K562 (cell line): ENCODE results near the gene HCRTR1. TPM values are rescaled to one million over a fixed set of nuclear protein-coding genes. Genes with fewer than 3 reads are reported as not detected.

ENCODE experiments used
- ATAC-seq: fragments of 200-7000 bp; cut with Tn5 transposase; 3 replicates; pipeline ENCODE4 v1.9.1; 2020; ENCODE audit warnings: moderate library complexity
- BruUV-seq: library from RNA; stranded (reverse); fragments of 400-500 nt; replicated peaks from 2 replicates; lab custom pipeline; 2021; lab: Mats Ljungman, UMichigan
- CTCF ChIA-PET: fragments of 300-600 bp; formaldehyde crosslinking; extraction: SDS; loops from one replicate; lab custom pipeline; 2021; ENCODE audit warnings: low intra/inter-chr PET ratio; lab: Yijun Ruan, JAX
- POLR2A ChIA-PET: fragments of 300-600, 350-650 bp; sonication (Branson Sonifier 250); formaldehyde crosslinking; extraction: SDS; loops from one replicate; lab custom pipeline; 2021; ENCODE audit warnings: antibody characterized with exemption, inconsistent platforms; lab: Yijun Ruan, JAX
- DNase-seq, 4 experiments: peaks; one replicate each; pipeline versions ENCODE4 v3.0.0 to v3.0.0-alpha.2; 2011 to 2018; ENCODE audit warnings: low spot score in 3 of 4, mixed read lengths in 3 of 4; ENCODE audit errors: extremely low read depth in 1 of 4
- FAIRE-seq: peaks from 2 replicates; lab custom pipeline; 2011; peaks lifted over from hg19 to GRCh38; lab: Jason Lieb, UNC
- H2AFZ ChIP-seq: 2 replicates; pipeline ENCODE4 v1.6.0; 2011; ENCODE audit warnings: low read depth, low read length, control low read depth, inconsistent platforms
- H3K27ac ChIP-seq: fragments of 200-600 bp; 3 replicates; pipeline ENCODE4 v1.8.0; 2011; ENCODE audit warnings: low read depth, mild to moderate bottlenecking, control low read depth, inconsistent platforms, low read length, moderate library complexity, mixed read lengths; ENCODE audit errors: extremely low read depth
- H3K27me3 ChIP-seq, 2 experiments: fragments of 300-600 bp in 1 of 2; 2 replicates in 1 of 2; 3 replicates in 1 of 2; pipeline versions ENCODE4 v1.6.0 to v1.8.0; 2011; ENCODE audit warnings: inconsistent platforms in 2 of 2, low read length in 2 of 2, mild to moderate bottlenecking in 1 of 2, mixed read lengths in 1 of 2, moderate library complexity in 1 of 2; ENCODE audit not compliant: control insufficient read depth in 2 of 2, insufficient read depth in 2 of 2
- H3K36me3 ChIP-seq: fragments of 300-600 bp; 3 replicates; pipeline ENCODE4 v1.8.0; 2011; ENCODE audit warnings: mild to moderate bottlenecking, low read length, inconsistent platforms; ENCODE audit not compliant: control insufficient read depth, insufficient read depth
- H3K4me1 ChIP-seq, 2 experiments: fragments of 200-600 bp in 1 of 2; replicated peaks in 1 of 2; 2 replicates in 1 of 2; 3 replicates in 1 of 2; pipeline versions ENCODE4 v1.5.1 to v1.8.0; 2011; ENCODE audit warnings: inconsistent platforms in 2 of 2, low read length in 2 of 2, mild to moderate bottlenecking in 1 of 2, mixed read lengths in 1 of 2, moderate library complexity in 1 of 2; ENCODE audit not compliant: control insufficient read depth in 2 of 2, insufficient read depth in 2 of 2
- H3K4me2 ChIP-seq: 2 replicates; pipeline ENCODE4 v1.6.1; 2011; ENCODE audit warnings: low read length, control low read depth, inconsistent platforms, mixed read lengths; ENCODE audit not compliant: insufficient read depth
- H3K4me3 ChIP-seq: fragments of 200-600 bp; sonication (generic), shearing (Covaris generic); 2 replicates; pipeline ENCODE4 v1.5.1; 2016; ENCODE audit warnings: control low read depth, inconsistent platforms
- H3K79me2 ChIP-seq: fragments of 200-600 bp; 3 replicates; pipeline ENCODE4 v1.8.0; 2011; ENCODE audit warnings: low read length, inconsistent platforms; ENCODE audit not compliant: control insufficient read depth, insufficient read depth
- H3K9ac ChIP-seq, 2 experiments: 2 replicates each; pipeline versions ENCODE4 v1.6.0 to v1.6.1; 2011; ENCODE audit warnings: low read depth in 2 of 2, low read length in 2 of 2, control low read depth in 1 of 2, inconsistent platforms in 1 of 2, mild to moderate bottlenecking in 1 of 2, mixed read lengths in 1 of 2; ENCODE audit not compliant: insufficient read depth in 1 of 2
- H3K9me1 ChIP-seq: one replicate; pipeline ENCODE4 v1.6.0; 2011; ENCODE audit warnings: inconsistent platforms, mild to moderate bottlenecking, low read length, moderate library complexity; ENCODE audit not compliant: control insufficient read depth, insufficient read depth
- H3K9me3 ChIP-seq: replicated peaks from 2 replicates; pipeline ENCODE4 v1.5.1; 2011; ENCODE audit warnings: low read depth, low read length, inconsistent platforms; ENCODE audit not compliant: control insufficient read depth, insufficient read depth
- H4K20me1 ChIP-seq: replicated peaks from 2 replicates; pipeline ENCODE4 v1.6.1; 2011; ENCODE audit warnings: low read length, inconsistent platforms, mixed read lengths; ENCODE audit not compliant: control insufficient read depth, insufficient read depth
- USF1 ChIP-seq: sonication (generic); formaldehyde crosslinking; IDR thresholded peaks from 2 replicates; pipeline ENCODE4 v1.9.0; 2022; ENCODE audit warnings: mild to moderate bottlenecking, missing genetic modification reagents
- ZNF197 ChIP-seq: fragments of 200-800 bp; sonication (Bioruptor generic); IDR thresholded peaks from 2 replicates; pipeline ENCODE4 v1.6.1; 2016; ENCODE audit warnings: low read depth, missing genetic modification characterization, missing compliant biosample characterization
- ZNF239 ChIP-seq: fragments of 250-450 bp; sonication (Bioruptor Pico); IDR thresholded peaks from 2 replicates; pipeline ENCODE4 v1.4.0; 2020; ENCODE audit warnings: mild to moderate bottlenecking
- ZNF584 ChIP-seq: fragments of 200-800 bp; sonication (Bioruptor generic); IDR thresholded peaks from 2 replicates; pipeline ENCODE4 v1.6.1; 2016; ENCODE audit warnings: low read depth, mild to moderate bottlenecking, missing genetic modification characterization, missing compliant biosample characterization
- WGBS: fragments of 100-300 bp; shearing (Covaris generic); methylation state at CpG from one replicate; pipeline ENCODE4 v1.1.6; 2016; ENCODE audit warnings: low coverage, mixed read lengths; ENCODE audit not compliant: insufficient coverage; ENCODE audit errors: missing lambda C conversion rate; 5-methylcytosine and 5-hydroxymethylcytosine counted together
- in situ Hi-C: fragments of 300-500 bp; cut with MboI; formaldehyde crosslinking; loops from 4 replicates; pipeline ENCODE4 v1.15.0; 2018; ENCODE audit warnings: inconsistent platforms, mixed read lengths
- intact Hi-C: fragments of 100-400 bp; cut with micrococcal nuclease; formaldehyde crosslinking; loops from 2 replicates; pipeline ENCODE4 v1.14.2; 2022
- polyA plus RNA-seq, 8 experiments: library from polyadenylated mRNA; depleted of rRNA in 4 of 8; stranded (reverse) in 5 of 8; unstranded in 3 of 8; fragments of >200 nt; fragmentation: Nextera tagmentation in 2 of 8; fragmentation: Illumina TruSeq in 1 of 8; extraction: Ambion mirVana in 2 of 8; extraction: Trizol in 1 of 8; gene quantifications; 2 replicates each; pipeline versions ENCODE4 v1.2.1 to v1.2.3, GENCODE V29; 2011 to 2014; ENCODE audit warnings: inconsistent platforms in 1 of 8, missing spikeins in 1 of 8
- total RNA-seq, 7 experiments: library from RNA; depleted of rRNA in 6 of 7; stranded (reverse); fragments of >200 nt in 6 of 7; fragmentation: Illumina TruSeq in 2 of 7; extraction: Trizol in 2 of 7; gene quantifications; 2 replicates each; pipeline versions ENCODE4 v1.2.1 to v1.2.3, GENCODE V29; 2011 to 2021; ENCODE audit warnings: low replicate concordance in 1 of 7
- TF ChIP-seq, protein P1 (sequence below), 2 experiments: fragments of 450-650 bp; IDR thresholded peaks; 2 replicates each; pipeline ENCODE4 v1.6.1; 2016; ENCODE audit warnings: mild to moderate bottlenecking in 2 of 2, borderline replicate concordance in 1 of 2, low read depth in 1 of 2, moderate library complexity in 1 of 2

The HCRTR1 gene
- total and polyA plus RNA-seq, 9 of the 15 experiments (the other 6 are each of a cell fraction or from before 2014, with no cell fraction given), result not detected

GRCh38 chr1:31572323-31573104, 45.0 kb upstream of the HCRTR1 start:
- DNase-seq (no peak), ATAC-seq (no peak), FAIRE-seq (no peak)
- ChIA-PET POLR2A (interaction anchor here (0.5 kb wide), 1 partner anchor 20 kb away, joined by 3 read pairs; no protein-coding TSS in a partner anchor), CTCF (interaction anchor here (1.8 kb wide), 1 partner anchor 21 kb away, joined by 5 read pairs; no protein-coding TSS in a partner anchor)
- H3K4me3 ChIP-seq, result no peak overlapping the region
- H3K79me2 ChIP-seq, result no peaks in the 10 kb centered on the region
- H3K9ac ChIP-seq, result no peak overlapping the region
- no peaks in the 10 kb centered on the region for H3K36me3 ChIP-seq
- no peak overlapping the region for H2AFZ ChIP-seq
- H3K4me2 ChIP-seq, result no peak overlapping the region
- BruUV-seq, result no TSS peak
- 30% methylated on average over 7 of the region's 7 CpGs for WGBS
- peaks cover 20 to 37% of the 10 kb centered on the region in 2 experiments for H3K4me1 ChIP-seq
- TF ChIP-seq, protein P1, sequence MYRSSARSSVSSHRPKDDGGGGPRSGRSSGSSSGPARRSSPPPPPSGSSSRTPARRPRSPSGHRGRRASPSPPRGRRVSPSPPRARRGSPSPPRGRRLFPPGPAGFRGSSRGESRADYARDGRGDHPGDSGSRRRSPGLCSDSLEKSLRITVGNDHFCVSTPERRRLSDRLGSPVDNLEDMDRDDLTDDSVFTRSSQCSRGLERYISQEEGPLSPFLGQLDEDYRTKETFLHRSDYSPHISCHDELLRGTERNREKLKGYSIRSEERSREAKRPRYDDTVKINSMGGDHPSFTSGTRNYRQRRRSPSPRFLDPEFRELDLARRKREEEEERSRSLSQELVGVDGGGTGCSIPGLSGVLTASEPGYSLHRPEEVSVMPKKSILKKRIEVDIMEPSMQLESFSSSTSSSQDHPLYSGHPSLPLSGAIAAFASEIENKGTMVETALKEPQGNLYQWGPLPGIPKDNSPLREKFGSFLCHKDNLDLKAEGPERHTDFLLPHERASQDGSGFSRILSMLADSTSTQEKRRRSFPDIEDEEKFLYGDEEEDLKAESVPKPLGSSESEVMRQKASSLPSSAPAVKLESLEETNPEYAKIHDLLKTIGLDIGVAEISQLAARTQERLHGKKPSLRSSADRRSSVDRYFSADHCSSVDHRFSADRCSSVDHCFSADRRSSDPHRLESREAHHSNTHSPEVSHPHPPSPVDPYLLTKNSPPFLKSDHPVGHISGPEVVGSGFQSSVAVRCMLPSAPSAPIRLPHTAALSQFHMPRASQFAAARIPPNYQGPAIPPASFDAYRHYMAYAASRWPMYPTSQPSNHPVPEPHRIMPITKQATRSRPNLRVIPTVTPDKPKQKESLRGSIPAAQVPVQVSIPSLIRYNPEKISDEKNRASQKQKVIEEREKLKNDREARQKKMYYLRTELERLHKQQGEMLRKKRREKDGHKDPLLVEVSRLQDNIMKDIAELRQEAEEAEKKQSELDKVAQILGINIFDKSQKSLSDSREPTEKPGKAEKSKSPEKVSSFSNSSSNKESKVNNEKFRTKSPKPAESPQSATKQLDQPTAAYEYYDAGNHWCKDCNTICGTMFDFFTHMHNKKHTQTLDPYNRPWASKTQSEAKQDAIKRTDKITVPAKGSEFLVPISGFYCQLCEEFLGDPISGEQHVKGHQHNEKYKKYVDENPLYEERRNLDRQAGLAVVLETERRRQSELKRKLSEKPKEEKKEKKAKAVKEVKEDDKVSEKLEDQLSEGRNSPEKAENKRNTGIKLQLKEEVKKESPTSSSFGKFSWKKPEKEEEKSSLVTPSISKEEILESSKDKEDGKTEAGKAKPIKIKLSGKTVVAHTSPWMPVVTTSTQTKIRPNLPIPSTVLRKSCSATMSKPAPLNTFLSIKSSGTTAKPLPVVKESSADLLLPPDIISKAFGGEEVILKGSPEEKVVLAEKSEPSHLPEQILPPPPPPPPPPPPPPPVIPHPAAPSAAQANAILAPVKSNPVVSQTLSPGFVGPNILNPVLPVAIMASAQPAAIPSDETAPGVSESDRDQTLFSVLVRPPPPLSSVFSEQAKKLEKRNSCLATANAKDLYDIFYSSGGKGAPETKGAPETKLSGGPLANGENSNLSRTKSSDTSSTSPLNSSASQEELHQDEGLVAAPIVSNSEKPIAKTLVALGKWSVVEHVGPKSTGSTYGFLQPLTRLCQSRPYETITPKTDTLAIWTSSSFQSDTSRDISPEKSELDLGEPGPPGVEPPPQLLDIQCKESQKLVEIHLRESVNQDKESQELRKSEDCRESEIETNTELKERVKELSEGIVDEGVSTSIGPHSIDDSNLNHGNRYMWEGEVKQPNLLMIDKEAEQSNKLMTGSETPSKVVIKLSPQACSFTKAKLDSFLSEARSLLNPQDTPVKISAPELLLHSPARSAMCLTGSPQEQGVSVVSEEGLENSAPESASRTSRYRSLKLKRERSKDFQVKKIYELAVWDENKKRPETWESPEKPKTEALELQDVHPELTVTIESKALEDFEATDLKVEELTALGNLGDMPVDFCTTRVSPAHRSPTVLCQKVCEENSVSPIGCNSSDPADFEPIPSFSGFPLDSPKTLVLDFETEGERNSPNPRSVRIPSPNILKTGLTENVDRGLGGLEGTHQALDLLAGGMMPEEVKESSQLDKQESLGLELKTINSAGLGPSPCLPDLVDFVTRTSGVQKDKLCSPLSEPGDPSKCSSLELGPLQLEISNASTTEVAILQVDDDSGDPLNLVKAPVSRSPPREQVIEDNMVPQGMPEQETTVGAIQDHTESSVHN (IDR thresholded peaks at IDR 0.05; ENCODE audit: borderline replicate concordance in 1 of 2, low read depth in 1 of 2), result no peak
- TF ChIP-seq USF1 (no peak), ZNF239 (CRISPR knock-in tag) (no peak), ZNF584 (CRISPR knock-in tag) (no peak), ZNF197 (CRISPR knock-in tag) (no peak)
- intact Hi-C loops (no loop called here), in situ Hi-C loops (loop anchor here (25.0 kb wide), 1 partner anchor 385 kb away; no protein-coding TSS in a partner anchor)
- H3K27me3 ChIP-seq, result peaks cover 23 to 68% of the 10 kb centered on the region in 2 experiments
- H3K9me1 ChIP-seq, result peaks cover 3% of the 10 kb centered on the region
- peaks cover 48% of the 10 kb centered on the region for H4K20me1 ChIP-seq
- no peak overlapping the region for H3K27ac ChIP-seq
- H3K9me3 ChIP-seq, result no peaks in the 10 kb centered on the region
